Fibroblast of mammary gland (primary cell): ENCODE measurements around the gene PRSS27.

Experiments
- DNase-seq: peaks from one replicate; pipeline ENCODE4 v3.0.0-alpha.2; 2010; ENCODE audit warnings: low read depth
- H3K4me3 ChIP-seq: 2 replicates; pipeline ENCODE4 v1.5.1; 2011; ENCODE audit warnings: low read depth, mild to moderate bottlenecking, low read length, moderate library complexity; ENCODE audit not compliant: control insufficient read depth
- CTCF ChIP-seq: conservative IDR thresholded peaks from 2 replicates; pipeline ENCODE4 v1.5.1; 2011; ENCODE audit warnings: low read depth, low read length, inconsistent platforms; ENCODE audit not compliant: control insufficient read depth, insufficient read depth

PRSS27 gene

GRCh38 chr16:2719328-2720063 is 528 bp downstream of the PRSS27 start:
- no peak for TF ChIP-seq CTCF
- DNase-seq = no peak
- no peak overlapping the region for H3K4me3 ChIP-seq

GRCh38 chr16:2717383-2718263 is 2.4 kb downstream of the PRSS27 start:
- no peak overlapping the region for H3K4me3 ChIP-seq
- DNase-seq = no peak
- no peak for TF ChIP-seq CTCF

DNA sequence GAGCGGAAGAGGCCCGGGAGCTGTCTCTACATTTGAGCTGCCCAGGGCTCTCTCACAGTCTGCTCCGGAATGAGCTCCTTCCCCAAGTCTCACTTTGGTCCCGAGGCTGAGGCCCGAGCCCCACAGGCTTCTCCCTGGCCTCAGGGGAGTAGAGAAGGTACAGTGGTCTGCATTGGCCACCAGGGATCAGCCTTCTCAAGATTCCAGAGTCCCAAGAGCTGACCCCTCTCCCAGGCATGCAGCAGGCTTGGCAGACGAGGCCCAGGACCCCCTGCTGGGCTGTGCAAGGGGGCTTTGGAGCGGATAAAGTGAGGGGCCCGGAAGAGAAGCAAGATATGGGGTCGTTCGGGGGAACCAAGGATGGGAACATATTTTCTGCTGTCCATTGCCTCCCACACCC is 3.1 kb downstream of the PRSS27 start:
- H3K4me3 ChIP-seq = no peak overlapping the region
- no peak for TF ChIP-seq CTCF
- no peak for DNase-seq

DNA sequence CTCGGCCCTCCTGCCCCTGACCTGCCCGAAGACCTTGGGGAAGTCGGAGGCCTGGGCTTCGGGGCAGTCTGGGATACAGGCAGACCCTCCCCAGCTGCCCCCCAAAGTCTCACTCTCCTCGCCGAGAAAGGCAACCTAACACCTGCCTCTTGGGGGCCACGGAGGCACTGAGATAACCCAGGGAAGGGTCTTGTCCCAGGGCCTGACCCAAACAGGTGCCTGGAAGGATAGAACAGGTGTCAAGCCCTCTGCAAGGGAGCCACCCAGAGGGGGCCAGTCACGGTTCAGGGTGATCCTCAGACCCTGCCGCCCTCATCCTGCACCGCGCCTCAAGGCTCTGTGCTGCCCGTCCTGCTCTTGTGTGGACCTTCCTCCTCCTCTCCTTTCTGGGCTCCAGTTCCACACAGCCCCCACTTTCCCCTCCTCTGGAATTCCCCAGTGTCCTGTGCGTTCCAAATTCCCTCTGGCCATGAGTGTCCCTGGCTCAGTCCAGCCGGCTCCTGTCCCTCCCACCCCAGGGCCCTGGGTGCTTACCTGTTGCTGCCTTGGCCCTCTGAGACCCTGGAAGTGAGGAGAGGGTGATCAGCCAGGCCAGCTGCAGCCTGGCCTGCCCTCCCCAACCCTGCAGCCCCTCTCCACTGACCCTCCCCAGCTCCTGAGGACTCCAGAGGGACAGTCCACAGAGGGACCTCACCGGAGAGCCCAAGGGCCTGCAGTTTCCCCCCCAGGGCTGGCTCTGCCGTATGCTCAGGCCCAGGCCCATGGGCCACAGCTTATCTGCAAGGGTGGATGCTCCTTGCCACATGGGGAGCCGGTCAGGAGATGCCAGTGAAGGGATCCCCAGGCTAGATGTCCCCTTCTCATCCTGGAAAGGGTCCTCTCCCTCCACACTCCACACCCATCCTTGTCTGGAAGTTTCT is 3.8 kb downstream of the PRSS27 start:
- no peak for DNase-seq
- no peak for TF ChIP-seq CTCF
- no peak overlapping the region for H3K4me3 ChIP-seq

DNA sequence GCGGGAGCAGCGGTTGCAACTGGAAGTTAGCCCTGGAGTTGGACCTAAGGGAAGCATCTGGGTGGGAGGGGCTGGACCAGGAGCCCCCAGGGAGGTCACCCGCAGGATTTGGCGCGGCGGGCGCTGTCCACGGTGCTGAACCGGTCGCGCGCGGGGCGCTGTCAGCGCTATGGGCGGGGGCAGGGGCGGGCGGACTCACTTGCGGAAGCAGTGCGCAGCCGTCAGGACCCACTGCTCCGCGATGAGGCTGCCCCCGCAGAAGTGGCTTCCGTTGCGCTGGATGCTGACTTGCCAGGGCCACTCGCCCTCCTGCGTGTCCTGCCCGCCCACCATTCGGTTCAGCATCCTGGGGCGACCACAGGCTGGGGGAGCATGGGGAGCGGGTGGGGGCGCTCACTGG is 4.5 kb downstream of the PRSS27 start:
- peak; percentile 28 for DNase-seq
- H3K4me3 ChIP-seq = no peak overlapping the region
- no peak for TF ChIP-seq CTCF

DNA sequence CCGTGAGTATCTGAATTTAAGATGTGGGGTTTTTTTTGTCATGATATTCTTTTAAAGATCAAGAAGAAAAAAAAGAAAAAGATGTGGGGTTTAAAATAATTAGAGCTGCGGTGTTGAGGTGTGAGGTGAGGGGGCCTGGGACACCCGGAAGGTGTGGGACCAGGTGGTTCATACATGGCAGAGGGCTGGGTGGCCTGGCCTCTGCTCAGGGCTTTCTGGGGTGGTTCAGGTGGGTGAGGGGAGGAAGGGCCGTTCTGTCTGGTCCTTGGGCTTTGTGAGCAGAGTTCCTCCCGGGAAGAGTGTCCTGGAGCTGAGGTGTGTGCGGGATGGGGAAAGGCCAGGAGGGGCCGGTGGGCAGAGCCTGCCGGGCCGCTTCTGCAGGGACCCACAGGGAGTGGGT is 5.0 kb downstream of the PRSS27 start:
- DNase-seq = no peak
- no peak for TF ChIP-seq CTCF
- H3K4me3 ChIP-seq = no peak overlapping the region
